NCI-H748 (cell line): Measurements from ENCODE around the gene PRTFDC1.
"Not testable (repeated sequence)": the region's sequence is repeated elsewhere in the genome, so short reads cannot be mapped to it uniquely, and the experiment has no call there.

Experiments
- DNase-seq: peaks from one replicate; lab custom pipeline; 2025; ENCODE audit not compliant: unreplicated experiment; lab: John Stamatoyannopoulos, UW

PRTFDC1 gene

GRCh38 chr10:24952143-24952706, at the start of gene PRTFDC1:
PRTFDC1 (minus strand) TSS chr10:24952606; CDS start chr10:24952575, 31 bp downstream.
- DNase-seq, result peak; percentile 72

GRCh38 chr10:24998044-24998443, 45.6 kb upstream of the PRTFDC1 start:
- no peak for DNase-seq

GRCh38 chr10:24995072-24995471, 42.7 kb upstream of the PRTFDC1 start:
- no peak for DNase-seq

- DNase-seq, result no peak
Measured at GRCh38 chr10:24993237-24993958, 41.0 kb upstream of the PRTFDC1 start.

- no peak for DNase-seq
Measured at GRCh38 chr10:24992512-24993133, 40.2 kb upstream of the PRTFDC1 start.

- no peak for DNase-seq
Measured at GRCh38 chr10:24991298-24991697, 38.9 kb upstream of the PRTFDC1 start.

GRCh38 chr10:24989867-24990266, 37.5 kb upstream of the PRTFDC1 start:
- no peak for DNase-seq

- no peak for DNase-seq
Measured at GRCh38 chr10:24988831-24989640, 36.6 kb upstream of the PRTFDC1 start.

- no peak for DNase-seq
Measured at GRCh38 chr10:24984906-24985305, 32.5 kb upstream of the PRTFDC1 start.

GRCh38 chr10:24983946-24984345, 31.5 kb upstream of the PRTFDC1 start:
- DNase-seq, result no peak

- DNase-seq, result no peak
Measured at GRCh38 chr10:24983130-24983529, 30.7 kb upstream of the PRTFDC1 start.

- no peak for DNase-seq
Measured at GRCh38 chr10:24982319-24983112, 30.1 kb upstream of the PRTFDC1 start.

- no peak for DNase-seq
Measured at GRCh38 chr10:24981161-24981710, 28.8 kb upstream of the PRTFDC1 start.

GRCh38 chr10:24979685-24980084, 27.3 kb upstream of the PRTFDC1 start:
- DNase-seq, result no peak

GRCh38 chr10:24974976-24975375, 22.6 kb upstream of the PRTFDC1 start:
- DNase-seq, result no peak

GRCh38 chr10:24973163-24973562, 20.8 kb upstream of the PRTFDC1 start:
- DNase-seq, result no peak

- no peak for DNase-seq
Measured at GRCh38 chr10:24971374-24971773, 19.0 kb upstream of the PRTFDC1 start.

GRCh38 chr10:24969841-24970281, 17.5 kb upstream of the PRTFDC1 start:
- DNase-seq, result no peak

- not testable (repeated sequence) for DNase-seq
Measured at GRCh38 chr10:24968951-24969350, 16.5 kb upstream of the PRTFDC1 start.

- DNase-seq, result no peak
Measured at GRCh38 chr10:24968349-24968748, 15.9 kb upstream of the PRTFDC1 start.
